Hematopoietic multipotent progenitor cell treated with erythropoietin and hydrocortisone succinate and interleukin-3 and kit ligand, for 8 days (in vitro differentiated cells): ENCODE results near the gene RXFP3.
"Not testable (repeated sequence)": the region's sequence is repeated elsewhere in the genome, so short reads cannot be mapped to it uniquely, and the experiment has no call there.

Experiments
- DNase-seq: peaks from one replicate; pipeline ENCODE4 v3.0.0-alpha.2; 2015

The RXFP3 gene

GRCh38 chr5:33936004-33936380 is 194 bp upstream of the RXFP3 start:
- DNase-seq: peak; percentile 40

GRCh38 chr5:33937017-33937706 is 976 bp downstream of the RXFP3 start:
- no peak for DNase-seq

DNA sequence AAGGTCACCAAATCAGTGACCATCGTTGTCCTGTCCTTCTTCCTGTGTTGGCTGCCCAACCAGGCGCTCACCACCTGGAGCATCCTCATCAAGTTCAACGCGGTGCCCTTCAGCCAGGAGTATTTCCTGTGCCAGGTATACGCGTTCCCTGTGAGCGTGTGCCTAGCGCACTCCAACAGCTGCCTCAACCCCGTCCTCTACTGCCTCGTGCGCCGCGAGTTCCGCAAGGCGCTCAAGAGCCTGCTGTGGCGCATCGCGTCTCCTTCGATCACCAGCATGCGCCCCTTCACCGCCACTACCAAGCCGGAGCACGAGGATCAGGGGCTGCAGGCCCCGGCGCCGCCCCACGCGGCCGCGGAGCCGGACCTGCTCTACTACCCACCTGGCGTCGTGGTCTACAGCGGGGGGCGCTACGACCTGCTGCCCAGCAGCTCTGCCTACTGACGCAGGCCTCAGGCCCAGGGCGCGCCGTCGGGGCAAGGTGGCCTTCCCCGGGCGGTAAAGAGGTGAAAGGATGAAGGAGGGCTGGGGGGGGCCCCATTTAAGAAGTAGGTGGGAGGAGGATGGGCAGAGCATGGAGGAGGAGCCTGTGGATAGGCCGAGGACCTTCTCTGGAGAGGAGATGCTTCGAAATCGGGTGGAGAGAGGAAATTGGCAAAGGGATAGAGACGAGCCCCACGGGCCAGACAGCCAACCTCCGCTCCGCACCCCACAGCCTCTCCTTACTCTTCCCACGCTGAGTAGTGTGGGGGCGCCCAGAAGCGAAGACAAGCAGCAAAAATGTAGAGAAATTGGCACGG is 1.7 kb downstream of the RXFP3 start:
- DNase-seq: no peak

DNA sequence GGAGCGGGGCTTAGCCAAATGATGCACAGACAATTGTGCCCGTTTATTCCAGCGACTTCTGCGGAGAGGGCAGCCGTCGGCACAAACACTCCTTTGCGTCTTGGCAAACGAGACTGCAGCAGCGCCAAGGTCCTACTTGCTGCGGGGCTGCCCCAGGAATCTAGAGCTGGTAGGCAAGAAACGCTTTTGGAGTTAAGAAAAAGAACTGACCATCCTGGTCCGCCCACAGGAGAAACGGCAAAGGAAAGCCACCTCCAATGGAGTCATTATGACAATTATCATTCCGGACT is 2.3 kb downstream of the RXFP3 start:
- DNase-seq: no peak

DNA sequence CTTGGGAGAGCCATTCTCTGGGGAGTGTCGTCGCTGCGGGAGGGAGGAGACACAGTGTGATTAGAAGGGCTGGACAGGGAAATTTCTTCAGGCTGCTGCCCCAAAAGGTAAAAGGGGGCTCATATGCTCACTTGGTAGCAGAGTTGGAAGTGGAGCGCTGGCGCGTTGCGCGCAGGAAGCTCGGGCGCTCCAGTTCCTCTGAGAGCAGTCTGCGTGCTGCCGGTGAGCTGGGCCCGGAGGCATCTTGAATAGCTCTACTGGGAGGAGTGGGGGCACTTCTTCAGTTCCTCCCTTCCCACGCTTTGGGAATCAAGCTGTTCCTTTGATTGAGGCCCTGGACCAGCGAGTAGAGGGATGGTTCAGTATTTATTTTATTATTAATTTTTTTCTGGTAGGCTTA is 2.7 kb downstream of the RXFP3 start:
- no peak for DNase-seq

- DNase-seq: no peak
Observed at GRCh38 chr5:33939556-33940262, 3.5 kb downstream of the RXFP3 start.

GRCh38 chr5:33941090-33941489 is 4.9 kb downstream of the RXFP3 start:
- DNase-seq: no peak

DNA sequence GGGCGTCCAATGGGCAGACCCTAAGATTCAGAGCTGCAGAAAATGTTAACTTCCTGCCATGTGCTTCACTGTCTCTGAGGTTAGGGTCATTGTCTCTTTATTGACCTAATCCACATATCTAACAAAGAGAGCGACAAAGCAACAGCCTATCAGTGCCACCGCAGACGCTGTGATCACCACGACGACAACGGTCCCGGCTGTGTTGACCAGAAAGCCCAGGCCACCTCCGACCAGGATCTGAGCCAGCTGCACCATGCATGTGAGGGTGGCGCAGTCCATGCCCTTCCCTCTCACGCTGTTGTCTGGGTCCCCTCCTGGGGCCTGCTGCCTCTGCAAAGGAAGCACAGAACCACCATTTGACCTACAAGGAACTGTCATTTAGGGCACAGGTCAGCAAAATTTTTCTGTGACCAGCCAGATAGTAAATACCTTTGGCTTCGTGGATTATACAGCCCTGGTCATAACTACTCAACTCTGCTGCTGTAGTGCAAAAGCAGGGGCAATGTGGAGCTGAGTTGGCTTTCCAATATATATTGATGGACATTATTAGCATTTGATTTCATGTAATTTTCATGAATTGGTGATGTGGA is 8.5 kb downstream of the RXFP3 start:
- no peak for DNase-seq

- not testable (repeated sequence) for DNase-seq
Observed at GRCh38 chr5:33952175-33952574, 16.0 kb downstream of the RXFP3 start.

DNA sequence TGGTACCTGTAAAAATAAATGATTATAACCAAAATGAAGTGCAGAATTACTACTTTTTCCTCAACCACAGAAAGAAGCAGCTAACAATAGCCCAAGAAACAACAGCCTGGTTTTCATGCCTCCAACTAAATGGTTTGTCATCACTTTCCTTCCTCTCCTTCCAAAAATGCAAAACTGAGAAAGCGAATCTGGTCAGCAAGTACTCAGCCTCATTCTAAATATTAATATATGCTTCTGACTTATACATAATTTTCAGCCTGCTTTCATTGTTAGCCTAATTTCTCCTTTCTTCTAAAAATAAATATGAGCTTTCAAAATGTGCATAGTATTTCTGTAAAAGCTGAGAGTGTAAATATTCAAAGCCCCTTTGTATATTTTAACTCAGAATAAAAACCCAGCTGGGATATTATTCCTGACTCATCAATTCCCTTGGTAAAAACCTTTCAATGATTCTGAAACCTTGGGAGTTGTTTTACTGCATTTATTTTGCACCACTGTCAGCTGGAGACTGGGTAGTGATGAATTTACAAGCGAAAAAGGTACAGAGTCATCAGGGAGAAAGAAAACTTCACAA is 21.5 kb downstream of the RXFP3 start:
- DNase-seq: no peak

DNA sequence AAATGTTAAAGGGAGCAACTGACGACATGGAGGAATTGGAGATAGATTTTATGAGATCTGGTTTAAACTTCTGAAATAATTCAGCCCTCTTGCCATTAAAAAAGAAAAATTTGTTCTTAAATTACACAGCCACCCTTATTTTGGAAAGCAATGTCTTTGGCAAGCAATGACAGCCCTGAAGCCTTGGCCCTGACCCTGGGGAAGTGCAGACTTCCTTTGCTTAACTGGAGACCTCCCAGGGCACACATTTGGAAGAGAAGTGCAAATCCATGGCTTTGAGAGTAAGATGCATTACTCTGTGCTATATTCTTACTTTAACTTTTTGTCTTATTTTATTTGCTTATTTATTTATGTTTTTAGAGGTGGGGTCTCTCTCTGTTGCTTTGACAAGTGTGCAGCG is 22.0 kb downstream of the RXFP3 start:
- DNase-seq: no peak

GRCh38 chr5:33964132-33964700 is 28.0 kb downstream of the RXFP3 start:
- DNase-seq: no peak

GRCh38 chr5:33966805-33967204 is 30.6 kb downstream of the RXFP3 start:
- no peak for DNase-seq

DNA sequence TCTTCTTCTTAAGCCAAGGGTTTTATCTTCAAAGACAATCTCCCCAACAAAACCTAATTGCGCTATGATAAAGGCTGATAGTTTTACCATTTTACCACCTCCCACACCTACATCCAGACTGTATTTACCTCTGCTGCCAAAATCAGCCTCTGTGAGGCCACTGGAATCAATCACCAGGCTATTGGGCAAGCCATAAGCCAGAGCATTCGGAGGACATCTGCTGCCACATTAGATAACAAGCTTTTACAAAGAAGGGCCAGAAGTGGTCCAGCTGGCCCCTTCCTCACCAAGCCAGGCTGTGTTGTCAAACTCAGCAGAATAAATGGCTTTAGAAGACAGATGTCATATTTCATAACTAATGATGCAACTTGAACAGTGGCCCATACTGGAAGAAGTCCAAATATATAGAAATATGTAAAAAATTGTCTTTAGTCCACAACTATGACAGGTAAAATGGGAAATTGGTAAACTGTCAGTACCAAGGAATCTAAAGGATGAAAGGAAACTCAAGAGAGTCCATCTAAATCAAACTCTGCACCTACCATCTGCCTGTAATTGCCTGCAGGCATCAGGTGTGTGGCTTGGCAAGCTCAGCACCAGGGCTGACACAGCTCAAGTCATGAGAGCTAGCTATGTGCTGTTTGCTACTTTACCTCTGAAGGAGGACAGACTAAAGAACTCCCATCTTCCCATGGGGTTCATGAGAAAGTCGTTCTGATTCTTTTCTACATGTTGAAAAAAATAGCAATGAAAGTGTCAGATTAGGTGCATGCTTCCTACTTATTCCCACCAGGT is 32.2 kb downstream of the RXFP3 start:
- no peak for DNase-seq

DNA sequence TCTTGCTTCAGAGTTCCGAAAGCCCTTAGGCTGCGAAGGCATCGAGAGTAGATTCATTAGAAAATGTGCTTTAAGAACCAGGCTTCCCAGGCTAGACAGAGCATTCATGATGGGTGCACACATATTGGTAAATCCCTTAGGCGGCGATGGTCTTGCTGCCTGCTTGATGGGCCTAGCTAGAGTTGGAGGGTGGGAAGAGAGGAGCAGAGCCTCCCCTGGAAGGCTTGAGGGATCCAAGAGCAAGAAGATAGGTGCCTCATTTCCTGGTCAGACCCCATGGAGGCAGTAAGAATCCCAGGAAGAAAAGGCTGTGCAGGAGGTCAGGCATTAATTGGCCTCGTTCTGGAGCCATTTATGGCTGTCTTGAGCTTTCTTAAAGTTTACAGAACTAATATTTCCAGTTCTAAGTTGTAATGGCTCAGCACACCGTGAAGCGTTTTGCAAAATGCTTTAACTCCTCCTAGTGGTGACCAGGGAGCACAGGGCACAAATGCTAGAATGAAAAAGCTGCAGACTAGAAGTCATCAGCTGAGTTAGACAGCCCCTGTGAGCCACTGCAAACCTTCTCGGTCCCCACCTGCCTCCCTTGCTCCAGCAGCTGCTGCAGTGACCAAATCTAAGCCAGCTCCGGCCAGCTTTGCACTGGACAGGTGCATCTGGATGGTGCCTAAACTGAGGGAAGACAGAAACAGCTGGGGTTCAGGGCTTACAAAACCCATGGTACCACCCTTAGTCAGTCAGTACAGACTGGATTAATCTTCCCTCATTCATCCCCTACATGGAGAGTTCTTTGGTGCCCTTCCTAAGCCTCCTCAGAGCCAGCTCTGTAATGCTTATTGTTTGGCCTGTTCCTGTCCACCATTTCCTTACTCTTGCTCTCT is 33.6 kb downstream of the RXFP3 start:
- DNase-seq: peak; percentile 30

DNA sequence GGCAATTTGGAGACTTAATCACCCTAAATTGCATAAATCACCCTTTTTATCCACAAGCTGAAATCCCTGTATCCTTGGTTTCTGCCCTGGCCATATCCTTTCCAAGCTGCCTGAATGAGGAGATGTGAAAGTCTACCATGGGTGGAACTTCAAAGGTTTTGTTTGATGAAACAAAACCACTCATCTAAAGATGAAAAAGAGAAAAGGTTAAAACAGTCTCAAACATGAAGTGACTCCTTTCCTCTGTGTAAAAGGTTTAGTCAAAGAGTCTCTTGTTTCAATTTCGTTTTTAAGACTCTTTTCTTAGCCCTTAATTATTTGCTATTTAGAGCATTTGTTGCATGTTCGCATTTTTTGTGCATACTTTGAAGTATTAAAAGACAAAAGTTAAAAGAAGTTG is 37.1 kb downstream of the RXFP3 start:
- no peak for DNase-seq

GRCh38 chr5:33975852-33976251 is 39.7 kb downstream of the RXFP3 start:
- no peak for DNase-seq

DNA sequence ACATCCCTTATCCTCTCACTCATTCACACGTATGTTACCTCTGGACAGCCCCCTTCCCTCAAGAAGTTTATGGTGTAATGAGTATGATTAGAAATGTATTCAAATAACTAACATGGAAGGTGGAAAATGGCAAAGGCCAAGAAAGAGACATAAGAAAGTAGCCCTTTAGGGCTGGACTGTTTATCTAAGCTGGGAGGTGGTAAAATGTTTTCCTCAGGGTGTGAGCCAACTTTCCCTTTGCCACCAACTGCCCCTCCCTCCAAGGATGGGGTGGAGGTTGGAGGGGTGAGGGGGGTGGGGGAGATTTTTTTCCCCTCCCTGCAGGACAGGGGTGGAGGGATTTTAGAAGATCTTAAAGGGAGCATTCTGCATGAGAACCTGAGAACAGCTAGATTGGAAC is 40.1 kb downstream of the RXFP3 start:
- no peak for DNase-seq

DNA sequence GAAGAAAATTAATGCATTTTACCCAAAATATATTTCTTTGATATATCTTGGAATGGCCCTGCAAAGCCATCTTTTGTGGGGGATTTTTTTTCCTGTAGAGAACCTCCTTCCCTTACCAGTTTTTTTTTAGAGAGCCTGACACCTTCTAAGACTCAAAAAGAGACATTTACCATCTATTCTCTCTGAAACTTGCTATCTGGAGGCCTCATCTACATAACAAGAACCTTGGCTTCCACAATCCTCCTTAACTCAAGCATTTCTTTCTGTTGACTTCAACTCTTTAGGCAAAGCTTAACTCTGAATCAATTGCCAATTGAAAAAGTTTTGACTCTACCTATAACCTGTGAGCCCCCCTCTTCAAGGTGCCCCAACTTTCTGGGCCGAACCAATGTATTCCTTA is 42.1 kb downstream of the RXFP3 start:
- no peak for DNase-seq

GRCh38 chr5:33980030-33980429 is 43.8 kb downstream of the RXFP3 start:
- no peak for DNase-seq
